GM18508 (cell line): ENCODE data around the gene RPL41.
A peak's percentile ranks its signal among the peaks of the same experiment; 100 is the strongest.
"Not testable (repeated sequence)": the region's sequence is repeated elsewhere in the genome, so short reads cannot be mapped to it uniquely, and the experiment has no call there.

Experiments
- ATAC-seq: cut with Tn5 transposase; IDR thresholded peaks from one replicate; pipeline ENCODE4 v1.9.1; 2021; ENCODE audit warnings: moderate number of reproducible peaks; ENCODE audit not compliant: insufficient read depth, unreplicated experiment

RPL41 gene

GRCh38 chr12:56102683-56103065 is 13.8 kb upstream of the RPL41 start:
- ATAC-seq = no peak

GRCh38 chr12:56103066-56103711 is 13.2 kb upstream of the RPL41 start:
- ATAC-seq = no peak

GRCh38 chr12:56103823-56104108 is 12.7 kb upstream of the RPL41 start:
- no peak for ATAC-seq

GRCh38 chr12:56104109-56104814 is 12.2 kb upstream of the RPL41 start, which contains the start of gene PA2G4:
Gene PA2G4, plus strand, starts transcription at chr12:56104559. Its CDS starts 179 bp downstream, at chr12:56104738.
- peak; percentile 80 for ATAC-seq

- no peak for ATAC-seq
Measured at GRCh38 chr12:56104815-56105608, 11.4 kb upstream of the RPL41 start.

GRCh38 chr12:56105609-56105902 is 10.9 kb upstream of the RPL41 start:
- no peak for ATAC-seq

GRCh38 chr12:56107242-56107641 is 9.2 kb upstream of the RPL41 start:
- no peak for ATAC-seq

GRCh38 chr12:56110571-56110970 is 5.9 kb upstream of the RPL41 start:
- no peak for ATAC-seq

GRCh38 chr12:56114084-56114483 is 2.3 kb upstream of the RPL41 start:
- ATAC-seq = no peak

- ATAC-seq = no peak
Measured at GRCh38 chr12:56115329-56115728, 1.1 kb upstream of the RPL41 start.

- not testable (repeated sequence) for ATAC-seq
Measured at GRCh38 chr12:56117082-56117706, 761 bp downstream of the RPL41 start.

GRCh38 chr12:56117778-56118687 is 1.6 kb downstream of the RPL41 start, which contains the start of gene ZC3H10:
Gene ZC3H10, plus strand, starts transcription at chr12:56118266. Its CDS starts 2,297 bp downstream, at chr12:56120563.
- peak; percentile 71 for ATAC-seq

GRCh38 chr12:56118688-56119357 is 2.4 kb downstream of the RPL41 start:
- ATAC-seq = peak; percentile 3

- no peak for ATAC-seq
Measured at GRCh38 chr12:56119361-56119796, 2.9 kb downstream of the RPL41 start.

- ATAC-seq = no peak
Measured at GRCh38 chr12:56120158-56120846, 3.9 kb downstream of the RPL41 start.

- ATAC-seq = no peak
Measured at GRCh38 chr12:56121204-56121870, 4.9 kb downstream of the RPL41 start.

- no peak for ATAC-seq
Measured at GRCh38 chr12:56122637-56123036, 6.2 kb downstream of the RPL41 start.

- no peak for ATAC-seq
Measured at GRCh38 chr12:56124133-56124532, 7.7 kb downstream of the RPL41 start.
